Measurements from ENCODE around the gene CPLX3.

- TF ChIP-seq CTCF (IDR thresholded peaks at IDR 0.05; ENCODE audit: low read length), result no peak
- TF ChIP-seq EZH2 (IDR thresholded peaks at IDR 0.05; ENCODE audit: borderline replicate concordance, low read length), result no peak
Measured at GRCh38 chr15:74815121-74815934, 11.1 kb upstream of the CPLX3 start.

Data from OCI-LY1 (cell line).